ENCODE results near the gene TXNDC8.
"Not testable (repeated sequence)": the region's sequence is repeated elsewhere in the genome, so short reads cannot be mapped to it uniquely, and the experiment has no call there.

Gene TXNDC8

GRCh38 chr9:110317911-110318310 is 19.8 kb downstream of the TXNDC8 start:
- TF ChIP-seq, protein P1, sequence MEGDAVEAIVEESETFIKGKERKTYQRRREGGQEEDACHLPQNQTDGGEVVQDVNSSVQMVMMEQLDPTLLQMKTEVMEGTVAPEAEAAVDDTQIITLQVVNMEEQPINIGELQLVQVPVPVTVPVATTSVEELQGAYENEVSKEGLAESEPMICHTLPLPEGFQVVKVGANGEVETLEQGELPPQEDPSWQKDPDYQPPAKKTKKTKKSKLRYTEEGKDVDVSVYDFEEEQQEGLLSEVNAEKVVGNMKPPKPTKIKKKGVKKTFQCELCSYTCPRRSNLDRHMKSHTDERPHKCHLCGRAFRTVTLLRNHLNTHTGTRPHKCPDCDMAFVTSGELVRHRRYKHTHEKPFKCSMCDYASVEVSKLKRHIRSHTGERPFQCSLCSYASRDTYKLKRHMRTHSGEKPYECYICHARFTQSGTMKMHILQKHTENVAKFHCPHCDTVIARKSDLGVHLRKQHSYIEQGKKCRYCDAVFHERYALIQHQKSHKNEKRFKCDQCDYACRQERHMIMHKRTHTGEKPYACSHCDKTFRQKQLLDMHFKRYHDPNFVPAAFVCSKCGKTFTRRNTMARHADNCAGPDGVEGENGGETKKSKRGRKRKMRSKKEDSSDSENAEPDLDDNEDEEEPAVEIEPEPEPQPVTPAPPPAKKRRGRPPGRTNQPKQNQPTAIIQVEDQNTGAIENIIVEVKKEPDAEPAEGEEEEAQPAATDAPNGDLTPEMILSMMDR (IDR thresholded peaks at IDR 0.05; ENCODE audit: low read depth, low read length, missing control alignments), result no peak
- no peak for DNase-seq (ENCODE audit: low read depth)
- no peak overlapping the region for H3K4me3 ChIP-seq (ENCODE audit: low read depth, low read length)

DNA sequence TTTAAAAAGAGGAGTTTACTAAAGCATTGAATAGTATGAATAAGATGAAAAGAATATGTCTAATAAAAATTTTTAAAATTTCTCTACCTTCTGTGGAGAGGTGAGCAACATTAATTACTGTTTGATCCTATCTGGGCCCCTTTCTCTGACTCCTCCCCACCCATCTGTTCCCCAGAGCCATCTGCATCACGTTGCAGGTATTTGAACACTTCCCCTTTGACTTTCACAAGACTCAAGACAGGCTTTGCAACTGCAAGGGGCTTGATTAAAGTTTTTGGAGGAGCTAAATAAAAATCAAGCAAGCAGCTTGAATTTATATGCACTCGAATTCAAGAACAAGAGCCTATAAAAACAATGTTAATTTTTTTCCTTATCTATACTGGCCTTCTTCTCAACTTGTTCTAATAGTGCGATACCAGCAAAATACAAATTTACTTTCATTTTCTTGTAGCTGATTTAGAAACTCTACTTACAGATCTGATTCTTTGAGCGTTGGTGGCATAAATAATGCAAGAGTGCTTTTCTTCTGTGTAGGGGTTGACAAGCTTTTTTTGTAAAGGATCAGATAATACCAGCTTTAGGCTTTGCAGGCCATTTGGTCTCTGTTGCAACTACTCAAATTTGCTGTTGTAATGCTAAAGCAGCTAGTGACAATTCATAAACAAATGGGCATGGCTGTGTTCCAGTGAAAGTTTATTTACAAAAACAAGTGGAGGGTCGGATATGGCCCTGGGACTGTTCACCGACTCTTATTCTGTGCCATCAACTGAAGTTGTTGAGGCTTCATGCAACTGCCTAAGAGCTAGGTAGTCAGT is 21.2 kb downstream of the TXNDC8 start:
- no peak for DNase-seq (ENCODE audit: low read depth)
- TF ChIP-seq, protein P1 (IDR thresholded peaks at IDR 0.05; ENCODE audit: low read depth, low read length, missing control alignments), result no peak
- H3K4me3 ChIP-seq (ENCODE audit: low read depth, low read length), result no peak overlapping the region

GRCh38 chr9:110311978-110312377 is 25.7 kb downstream of the TXNDC8 start:
- H3K4me3 ChIP-seq (ENCODE audit: low read depth, low read length); DNase-seq (ENCODE audit: low read depth): not testable (repeated sequence)

DNA sequence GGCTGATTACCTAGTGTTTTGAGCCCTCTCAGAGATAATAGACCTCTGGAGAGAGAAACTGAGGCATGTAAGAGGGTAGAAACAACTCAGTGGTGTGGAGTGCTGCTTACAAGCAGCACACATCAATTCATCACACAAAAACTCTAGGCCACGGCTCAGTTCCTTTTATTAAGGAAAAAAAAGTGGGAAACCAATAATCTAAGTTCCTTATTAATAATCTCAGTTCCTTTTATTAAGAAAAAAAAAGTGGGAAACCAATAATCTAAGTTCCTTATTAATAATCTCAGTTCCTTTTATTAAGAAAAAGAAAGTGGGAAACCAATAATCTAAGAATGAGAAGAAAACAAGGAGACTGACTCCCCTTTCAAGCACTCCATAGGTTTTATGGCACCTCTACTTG is 28.0 kb downstream of the TXNDC8 start:
- DNase-seq (ENCODE audit: low read depth), result no peak
- TF ChIP-seq, protein P1 (IDR thresholded peaks at IDR 0.05; ENCODE audit: low read depth, low read length, missing control alignments), result no peak
- H3K4me3 ChIP-seq (ENCODE audit: low read depth, low read length), result no peak overlapping the region

DNA sequence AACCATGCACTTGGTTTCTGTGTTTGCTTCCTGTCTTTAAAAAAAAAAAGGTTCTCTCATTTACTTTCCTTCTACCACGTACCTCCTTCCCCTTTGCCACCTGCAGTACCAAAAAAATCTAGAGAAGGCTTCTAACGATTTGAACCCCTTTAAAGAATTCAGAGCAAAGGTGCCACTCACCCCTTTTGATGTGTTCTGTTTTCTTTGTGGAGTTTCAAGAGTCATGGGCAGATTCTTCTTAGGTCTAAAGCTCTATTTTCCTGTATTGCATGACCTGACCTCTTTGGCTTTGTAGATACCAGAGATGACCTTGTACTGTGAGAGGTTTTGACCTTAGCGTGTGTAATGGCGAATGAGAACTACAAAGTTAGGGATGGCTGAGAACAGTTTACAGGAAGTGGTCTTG is 29.0 kb downstream of the TXNDC8 start:
- H3K4me3 ChIP-seq (ENCODE audit: low read depth, low read length), result no peak overlapping the region
- TF ChIP-seq, protein P1 (IDR thresholded peaks at IDR 0.05; ENCODE audit: low read depth, low read length, missing control alignments), result no peak
- no peak for DNase-seq (ENCODE audit: low read depth)

GRCh38 chr9:110307191-110307590 is 30.5 kb downstream of the TXNDC8 start:
- no peak for DNase-seq (ENCODE audit: low read depth)
- TF ChIP-seq, protein P1 (IDR thresholded peaks at IDR 0.05; ENCODE audit: low read depth, low read length, missing control alignments), result no peak
- H3K4me3 ChIP-seq (ENCODE audit: low read depth, low read length), result no peak overlapping the region

DNA sequence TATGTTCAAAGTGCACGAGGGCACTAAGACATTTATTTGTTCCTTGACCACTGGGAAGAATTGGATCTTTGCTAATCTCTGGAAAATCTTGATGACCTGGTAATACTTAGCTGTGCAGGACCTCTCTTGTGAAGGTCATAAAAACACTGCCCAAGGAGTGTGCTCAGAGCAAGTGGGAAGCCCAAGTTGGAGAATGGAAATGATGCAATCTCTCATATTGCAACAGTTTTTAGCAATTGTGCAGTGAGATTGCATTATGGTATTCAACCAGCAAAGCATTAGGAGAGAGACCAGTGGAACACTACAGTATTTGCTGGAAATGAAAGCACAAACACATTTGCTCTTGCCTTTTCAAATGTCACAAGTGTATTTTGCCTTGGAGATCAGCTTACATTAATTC is 34.5 kb downstream of the TXNDC8 start:
- no peak for DNase-seq (ENCODE audit: low read depth)
- TF ChIP-seq, protein P1 (IDR thresholded peaks at IDR 0.05; ENCODE audit: low read depth, low read length, missing control alignments), result no peak
- no peak overlapping the region for H3K4me3 ChIP-seq (ENCODE audit: low read depth, low read length)
